ENCODE results near the gene ZSWIM4. TPM values are rescaled to one million over a fixed set of nuclear protein-coding genes. Genes with fewer than 3 reads are reported as not detected.

Gene ZSWIM4
- total and polyA plus RNA-seq, 2 of the 13 experiments (the other 11 are each of a cell fraction or from before 2014, with no cell fraction given): 0.33 to 0.86 TPM

DNA sequence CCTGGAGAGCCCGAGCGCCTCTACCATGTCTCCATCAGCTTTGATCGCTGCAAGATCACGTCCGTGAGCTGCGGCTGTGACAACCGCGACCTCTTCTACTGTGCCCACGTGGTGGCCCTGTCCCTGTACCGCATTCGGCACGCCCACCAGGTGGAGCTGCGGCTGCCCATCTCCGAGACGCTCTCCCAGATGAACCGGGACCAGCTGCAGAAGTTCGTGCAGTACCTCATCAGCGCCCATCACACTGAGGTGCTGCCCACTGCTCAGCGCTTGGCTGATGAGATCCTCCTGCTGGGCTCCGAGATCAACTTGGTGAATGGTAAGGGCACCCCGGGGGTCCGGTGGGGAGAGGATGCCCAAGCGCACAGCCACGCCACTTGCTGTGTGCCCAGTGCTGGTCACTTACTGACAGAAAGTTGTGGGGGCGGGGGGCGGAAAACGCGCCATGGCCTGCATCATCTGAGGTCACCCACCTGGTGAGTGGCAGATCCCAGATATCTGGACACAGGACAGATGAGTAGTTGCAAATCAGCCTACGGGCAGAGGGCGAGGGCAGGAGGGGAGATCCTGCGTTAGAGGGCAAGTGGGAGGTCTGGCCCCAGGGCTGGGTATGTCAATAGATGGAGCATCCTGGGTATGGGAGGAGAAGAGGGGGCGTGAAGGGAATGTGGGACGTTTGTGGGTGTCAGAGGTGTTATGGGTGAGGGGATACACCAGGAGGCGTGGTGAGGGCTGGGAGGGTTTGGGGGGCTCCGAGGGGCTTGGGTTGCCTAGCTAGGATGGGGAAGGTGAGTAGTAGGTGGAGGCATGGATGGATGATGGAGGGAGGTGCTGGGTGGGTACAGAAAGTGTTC, 9.8 kb downstream of the ZSWIM4 start (continued):
- TF ChIP-seq KAT2B (IDR thresholded peaks at IDR 0.05; ENCODE audit: borderline replicate concordance, low read depth, low read length) (no peak), KDM2A (CRISPR knock-in tag; IDR thresholded peaks at IDR 0.05; ENCODE audit: borderline replicate concordance, low read depth) (0 out of 2 replicates have a peak, but pooled peaks have one; percentile 19), ZNF891 (CRISPR knock-in tag; IDR thresholded peaks at IDR 0.05) (peak; percentile 10; the same call in 1 of the 2 replicates), ZFP41 (CRISPR knock-in tag; IDR thresholded peaks at IDR 0.05; ENCODE audit: borderline replicate concordance) (no peak), EED (CRISPR knock-in tag; IDR thresholded peaks at IDR 0.05) (no peak), ZNF687 (CRISPR knock-in tag; IDR thresholded peaks at IDR 0.05) (peak; percentile 41), ZBTB33 (CRISPR knock-in tag; IDR thresholded peaks at IDR 0.05) (peak; percentile 100), ZNF788 (CRISPR knock-in tag; IDR thresholded peaks at IDR 0.05; ENCODE audit: borderline replicate concordance) (no peak), HMGXB4 (CRISPR knock-in tag; IDR thresholded peaks at IDR 0.05; ENCODE audit: borderline replicate concordance in 1 of 2, low read depth in 1 of 2) (0 out of 4 replicates have a peak, but pooled peaks of 1 of the 2 experiments have one; percentile 26)
